Ovary (tissue), 9 donors: ENCODE measurements around the gene NUP50. TPM values are rescaled to one million over a fixed set of nuclear protein-coding genes. Genes with fewer than 3 reads are reported as not detected.

Experiments
- DNase-seq, 5 donors: peaks; one replicate each; pipeline ENCODE4 v3.0.0-alpha.2; 2019 to 2020
- H3K27ac ChIP-seq, 2 donors: fragments of 200-600 bp; one replicate each; pipeline versions ENCODE4 v1.5.1 to v1.8.0; 2019 to 2022
- H3K27me3 ChIP-seq: fragments of 200-600 bp; one replicate; pipeline ENCODE4 v1.8.0; 2022
- H3K36me3 ChIP-seq: fragments of 200-600 bp; sonication (generic); one replicate; pipeline ENCODE4 v1.5.1; 2019
- H3K4me1 ChIP-seq: one replicate; pipeline ENCODE4 v1.8.1; 2013; ENCODE audit warnings: mild to moderate bottlenecking, moderate library complexity; ENCODE audit not compliant: insufficient read depth
- H3K4me3 ChIP-seq: fragments of 200-600 bp; sonication (generic); one replicate; pipeline ENCODE4 v1.5.1; 2017
- H3K9me3 ChIP-seq, 2 donors: fragments of 200-600 bp in 1 of 2; sonication (generic) in 1 of 2; one replicate each; pipeline versions ENCODE4 v1.5.1 to v1.8.1; 2013 to 2019; ENCODE audit warnings: mild to moderate bottlenecking in 1 of 2, moderate library complexity in 1 of 2
- EP300 ChIP-seq: sonication (generic); formaldehyde crosslinking; IDR thresholded peaks from one replicate; pipeline ENCODE4 v1.6.1; 2017; ENCODE audit warnings: antibody characterized with exemption
- POLR2A ChIP-seq: fragments of 450-650 bp; IDR thresholded peaks from one replicate; pipeline ENCODE4 v1.6.1; 2017; ENCODE audit warnings: antibody characterized with exemption, mild to moderate bottlenecking, moderate library complexity
- WGBS, 3 donors: extraction: QIAGEN DNeasy Blood & Tissue Kit in 1 of 3; methylation state at CpG; one replicate each; pipeline versions ENCODE4 v1.1.5 to v1.1.7; 2013 to 2017; 5-methylcytosine and 5-hydroxymethylcytosine counted together
- intact Hi-C, 4 donors: fragments of 100-400 bp; cut with DNase I; formaldehyde crosslinking; loops; one replicate each; pipeline versions ENCODE4 v1.11.0 to v1.15.1; 2022 to 2023
- polyA plus RNA-seq, 2 donors: library from polyadenylated mRNA; stranded (reverse); fragments of 200-250 nt in 1 of 2; fragments of 350-450 nt in 1 of 2; fragmentation: Illumina TruSeq in 1 of 2; extraction: RNeasy Lipid Tissue Mini Kit (QIAGEN cat#74804) in 1 of 2; gene quantifications; one replicate each; pipeline ENCODE4 v1.2.3, GENCODE V29; 2013 to 2014
- total RNA-seq, 7 donors: library from RNA; depleted of rRNA in 2 of 7; stranded (reverse); fragments of >200 nt in 2 of 7; fragmentation: NEBNext Ultra II Directional in 3 of 7; extraction: Animal tissue kit (Norgen Biotek cat#: 25700) in 3 of 7; gene quantifications; one replicate each; pipeline versions ENCODE4 v1.1.0 to v1.2.4, GENCODE V29; 2016 to 2023
- TF ChIP-seq, protein P1 (sequence below), 3 donors: fragments of 450-650 bp in 2 of 3; fragments of 200-600 bp in 1 of 3; IDR thresholded peaks; one replicate each; pipeline versions ENCODE4 v1.5.1 to v1.8.0; 2016 to 2022; ENCODE audit warnings: antibody characterized with exemption in 3 of 3, mild to moderate bottlenecking in 1 of 3
- donor health status: DM: no; HTN: no; CAD: no; lungs with moderate emphysema.
- donor health status: DM: no; HTN: no; CAD: no.
- donor health status: Bipolar disorder and iron deficiency.
- donor health status: DM: yes; HTN: yes; CAD: no.
- donor health status: DM: no; HTN: no; CAD: no.
- donor health status: DM: yes; HTN: yes; CAD: no.

Gene NUP50
- total and polyA plus RNA-seq, 9 donors, result 12.4 to 58.6 (median 44.2) TPM

GRCh38 chr22:45207533-45207932, 43.8 kb downstream of the NUP50 start:
- no peak overlapping the region for H3K4me3 ChIP-seq
- H3K9me3 ChIP-seq, result no peaks in the 10 kb centered on the region
- intact Hi-C loops, result no loop called here
- H3K27me3 ChIP-seq, result no peaks in the 10 kb centered on the region
- 97 to 98% (median 97%) methylated on average over 13 of the region's 13 CpGs for WGBS, 3 donors
- H3K4me1 ChIP-seq, result peaks cover 7% of the 10 kb centered on the region
- TF ChIP-seq EP300 (no peak), POLR2A (no peak)
- TF ChIP-seq, protein P1, sequence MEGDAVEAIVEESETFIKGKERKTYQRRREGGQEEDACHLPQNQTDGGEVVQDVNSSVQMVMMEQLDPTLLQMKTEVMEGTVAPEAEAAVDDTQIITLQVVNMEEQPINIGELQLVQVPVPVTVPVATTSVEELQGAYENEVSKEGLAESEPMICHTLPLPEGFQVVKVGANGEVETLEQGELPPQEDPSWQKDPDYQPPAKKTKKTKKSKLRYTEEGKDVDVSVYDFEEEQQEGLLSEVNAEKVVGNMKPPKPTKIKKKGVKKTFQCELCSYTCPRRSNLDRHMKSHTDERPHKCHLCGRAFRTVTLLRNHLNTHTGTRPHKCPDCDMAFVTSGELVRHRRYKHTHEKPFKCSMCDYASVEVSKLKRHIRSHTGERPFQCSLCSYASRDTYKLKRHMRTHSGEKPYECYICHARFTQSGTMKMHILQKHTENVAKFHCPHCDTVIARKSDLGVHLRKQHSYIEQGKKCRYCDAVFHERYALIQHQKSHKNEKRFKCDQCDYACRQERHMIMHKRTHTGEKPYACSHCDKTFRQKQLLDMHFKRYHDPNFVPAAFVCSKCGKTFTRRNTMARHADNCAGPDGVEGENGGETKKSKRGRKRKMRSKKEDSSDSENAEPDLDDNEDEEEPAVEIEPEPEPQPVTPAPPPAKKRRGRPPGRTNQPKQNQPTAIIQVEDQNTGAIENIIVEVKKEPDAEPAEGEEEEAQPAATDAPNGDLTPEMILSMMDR (IDR thresholded peaks at IDR 0.05), result no peak
- no peak for DNase-seq
- no peak overlapping the region for H3K27ac ChIP-seq
- no peaks in the 10 kb centered on the region for H3K36me3 ChIP-seq

- no peak overlapping the region for H3K27ac ChIP-seq
Measured at GRCh38 chr22:45207981-45208664, 44.4 kb downstream of the NUP50 start.

DNA sequence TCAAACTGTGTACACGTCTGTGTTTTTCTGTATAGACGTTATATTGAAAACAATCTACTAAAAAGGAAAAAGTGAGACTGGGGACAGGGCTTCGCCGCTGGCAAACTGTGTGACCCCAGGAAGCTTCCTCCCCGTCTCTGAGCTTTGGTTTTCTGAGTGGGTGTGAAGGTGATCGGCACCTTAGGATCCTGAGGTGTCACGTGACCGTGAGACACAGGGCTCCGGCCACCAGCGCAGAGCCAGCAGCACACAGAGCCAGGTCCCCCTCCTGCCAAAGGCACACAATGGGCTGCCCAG, 44.9 kb downstream of the NUP50 start:
- TF ChIP-seq POLR2A, result no peak
- TF ChIP-seq EP300, result no peak
- no peak for DNase-seq
- Histone ChIP-seq H3K27me3 (no peaks in the 10 kb centered on the region), H3K4me1 (peaks cover 8% of the 10 kb centered on the region), H3K27ac (no peak overlapping the region), H3K36me3 (no peaks in the 10 kb centered on the region), H3K4me3 (no peak overlapping the region), H3K9me3 (no peaks in the 10 kb centered on the region)
- 84 to 87% (median 86%) methylated on average over 10 of the region's 10 CpGs for WGBS, 3 donors
- intact Hi-C loops, result no loop called here

More at GRCh38 chr22:45207981-45208664, 44.4 kb downstream of the NUP50 start:
- intact Hi-C loops, result no loop called here
- peaks cover 8% of the 10 kb centered on the region for H3K4me1 ChIP-seq
- H3K27me3 ChIP-seq, result no peaks in the 10 kb centered on the region
- 83 to 90% (median 88%) methylated on average over 24 of the region's 24 CpGs for WGBS, 3 donors
- H3K36me3 ChIP-seq, result no peaks in the 10 kb centered on the region
- no peak for DNase-seq
- H3K9me3 ChIP-seq, result no peaks in the 10 kb centered on the region
- TF ChIP-seq, protein P1 (IDR thresholded peaks at IDR 0.05), result no peak
- TF ChIP-seq EP300 (no peak), POLR2A (no peak)
- H3K4me3 ChIP-seq, result no peak overlapping the region

GRCh38 chr22:45208993-45209838, 45.5 kb downstream of the NUP50 start:
- 50 to 52% (median 50%) methylated on average over 23 to 29 of the region's 29 CpGs for WGBS, 3 donors
- H3K4me3 ChIP-seq, result no peak overlapping the region
- no peak for DNase-seq

More at GRCh38 chr22:45208993-45209838, 45.5 kb downstream of the NUP50 start:
- H3K27me3 ChIP-seq, result no peaks in the 10 kb centered on the region
- no peaks in the 10 kb centered on the region for H3K36me3 ChIP-seq
- intact Hi-C loops, result no loop called here
- TF ChIP-seq, protein P1 (IDR thresholded peaks at IDR 0.05), result no peak
- TF ChIP-seq EP300, result no peak
- H3K4me1 ChIP-seq, result peaks cover 8% of the 10 kb centered on the region
- no peak overlapping the region for H3K27ac ChIP-seq
- H3K9me3 ChIP-seq, result no peaks in the 10 kb centered on the region
